H9 (cell line): ENCODE results near the gene ZNF485. TPM values are rescaled to one million over a fixed set of nuclear protein-coding genes. Genes with fewer than 3 reads are reported as not detected.

Experiments used
- DNase-seq: peaks from one replicate; pipeline ENCODE4 v3.0.0-alpha.2; 2017
- H2AFZ ChIP-seq: one replicate; pipeline ENCODE4 v1.6.1; 2013; ENCODE audit warnings: mild to moderate bottlenecking, low read length, control low read depth, moderate library complexity
- H2AK5ac ChIP-seq: 2 replicates; pipeline ENCODE4 v1.6.1; 2013; ENCODE audit warnings: low read length, control low read depth, mixed read lengths; ENCODE audit not compliant: insufficient read length
- H2BK120ac ChIP-seq: one replicate; pipeline ENCODE4 v1.6.1; 2013; ENCODE audit warnings: low read depth, mild to moderate bottlenecking, low read length, control low read depth, inconsistent platforms; ENCODE audit not compliant: poor library complexity, severe bottlenecking
- H2BK12ac ChIP-seq: 2 replicates; pipeline ENCODE4 v1.6.1; 2013; ENCODE audit warnings: low read length, control low read depth, mixed read lengths, low read depth; ENCODE audit not compliant: insufficient read length
- H2BK15ac ChIP-seq: 2 replicates; pipeline ENCODE4 v1.6.1; 2013; ENCODE audit warnings: low read depth, low read length, control low read depth
- H2BK20ac ChIP-seq: one replicate; pipeline ENCODE4 v1.6.1; 2013; ENCODE audit warnings: low read depth, mild to moderate bottlenecking, low read length, control low read depth, inconsistent platforms; ENCODE audit not compliant: poor library complexity, severe bottlenecking
- H2BK5ac ChIP-seq: 2 replicates; pipeline ENCODE4 v1.6.1; 2013; ENCODE audit warnings: low read length, control low read depth, mixed read lengths; ENCODE audit not compliant: insufficient read length
- H3K14ac ChIP-seq: 2 replicates; pipeline ENCODE4 v1.6.1; 2013; ENCODE audit warnings: low read length, control low read depth; ENCODE audit not compliant: insufficient read depth
- H3K18ac ChIP-seq: 2 replicates; pipeline ENCODE4 v1.6.1; 2013; ENCODE audit warnings: low read depth, mild to moderate bottlenecking, mixed read lengths, low read length, control low read depth; ENCODE audit not compliant: insufficient read length
- H3K23ac ChIP-seq: 2 replicates; pipeline ENCODE4 v1.6.1; 2013; ENCODE audit warnings: low read length, control low read depth, mixed read lengths, low read depth; ENCODE audit not compliant: insufficient read length
- H3K23me2 ChIP-seq: 2 replicates; pipeline ENCODE4 v1.6.1; 2013; ENCODE audit warnings: low read depth, mild to moderate bottlenecking, mixed read lengths, low read length, control low read depth; ENCODE audit not compliant: insufficient read length, poor library complexity, severe bottlenecking
- H3K27ac ChIP-seq: 2 replicates; pipeline ENCODE4 v1.5.1; 2013; ENCODE audit warnings: low read length, control low read depth, mixed read lengths, low read depth; ENCODE audit not compliant: insufficient read length
- H3K27me3 ChIP-seq: 2 replicates; pipeline ENCODE4 v1.6.1; 2013; ENCODE audit warnings: low read length, control low read depth, inconsistent platforms; ENCODE audit not compliant: insufficient read depth
- H3K4ac ChIP-seq: 2 replicates; pipeline ENCODE4 v1.6.1; 2013; ENCODE audit warnings: low read depth, mild to moderate bottlenecking, control low read depth, inconsistent platforms, low read length, moderate library complexity
- H3K4me1 ChIP-seq: 2 replicates; pipeline ENCODE4 v1.6.1; 2013; ENCODE audit warnings: low read length, control low read depth, inconsistent platforms; ENCODE audit not compliant: insufficient read depth
- H3K4me2 ChIP-seq: 2 replicates; pipeline ENCODE4 v1.6.1; 2013; ENCODE audit warnings: low read length, control low read depth, mixed read lengths; ENCODE audit not compliant: insufficient read length, insufficient read depth
- H3K56ac ChIP-seq: 2 replicates; pipeline ENCODE4 v1.6.1; 2013; ENCODE audit warnings: low read depth, mild to moderate bottlenecking, mixed read lengths, low read length, control low read depth; ENCODE audit not compliant: insufficient read length
- H3K79me1 ChIP-seq: 2 replicates; pipeline ENCODE4 v1.6.1; 2013; ENCODE audit warnings: low read depth, mild to moderate bottlenecking, moderate library complexity, low read length, control low read depth, inconsistent platforms; ENCODE audit not compliant: insufficient read depth, poor library complexity, severe bottlenecking
- H3K79me2 ChIP-seq: 2 replicates; pipeline ENCODE4 v1.6.1; 2013; ENCODE audit warnings: low read length, control low read depth, inconsistent platforms; ENCODE audit not compliant: insufficient read depth
- H3K9ac ChIP-seq: 2 replicates; pipeline ENCODE4 v1.6.1; 2013; ENCODE audit warnings: low read length, control low read depth, mixed read lengths; ENCODE audit not compliant: insufficient read length; ENCODE audit errors: extremely low read depth
- H3K9me3 ChIP-seq: one replicate; pipeline ENCODE4 v1.6.1; 2013; ENCODE audit warnings: low read depth, low read length, inconsistent platforms; ENCODE audit not compliant: control insufficient read depth
- H3T11ph ChIP-seq: one replicate; pipeline ENCODE4 v1.6.1; 2013; ENCODE audit warnings: mild to moderate bottlenecking, low read length, control low read depth, inconsistent platforms
- H4K20me1 ChIP-seq: one replicate; pipeline ENCODE4 v1.6.1; 2013; ENCODE audit not compliant: control insufficient read depth, insufficient read length, insufficient read depth
- H4K5ac ChIP-seq: 2 replicates; pipeline ENCODE4 v1.6.1; 2013; ENCODE audit warnings: low read depth, mild to moderate bottlenecking, mixed read lengths, low read length, control low read depth; ENCODE audit not compliant: insufficient read length
- H4K8ac ChIP-seq: replicated peaks from 2 replicates; pipeline ENCODE4 v1.6.1; 2013; ENCODE audit warnings: low read length, control low read depth, mixed read lengths, low read depth; ENCODE audit not compliant: insufficient read length
- H4K91ac ChIP-seq: 2 replicates; pipeline ENCODE4 v1.6.1; 2013; ENCODE audit warnings: low read depth, mild to moderate bottlenecking, moderate library complexity, mixed read lengths, low read length, control low read depth; ENCODE audit not compliant: insufficient read length
- H3K27ac Mint-ChIP-seq, 3 experiments: 2 replicates in 2 of 3; 3 replicates in 1 of 3; pipeline ENCODE4 v1.8.0; 2020 to 2021; ENCODE audit warnings: mixed read lengths in 3 of 3, mild to moderate bottlenecking in 1 of 3, moderate library complexity in 1 of 3
- H3K27me3 Mint-ChIP-seq: 2 replicates; pipeline ENCODE4 v1.8.0; 2021; ENCODE audit warnings: low read depth, mild to moderate bottlenecking, moderate library complexity, mixed read lengths
- H3K36me3 Mint-ChIP-seq, 3 experiments: 2 replicates in 2 of 3; 3 replicates in 1 of 3; pipeline ENCODE4 v1.8.0; 2020 to 2021; ENCODE audit warnings: low read depth in 3 of 3, mixed read lengths in 3 of 3; ENCODE audit not compliant: insufficient read depth in 1 of 3
- H3K4me1 Mint-ChIP-seq, 2 experiments: 2 replicates each; pipeline ENCODE4 v1.8.0; 2020; ENCODE audit warnings: mixed read lengths in 2 of 2
- H3K4me3 Mint-ChIP-seq, 2 experiments: 2 replicates in 1 of 2; 3 replicates in 1 of 2; pipeline ENCODE4 v1.8.0; 2020 to 2021; ENCODE audit warnings: mild to moderate bottlenecking in 2 of 2, mixed read lengths in 2 of 2, moderate library complexity in 1 of 2
- H3K9me3 Mint-ChIP-seq, 2 experiments: 2 replicates in 1 of 2; 3 replicates in 1 of 2; pipeline ENCODE4 v1.8.0; 2020; ENCODE audit warnings: mild to moderate bottlenecking in 2 of 2, mixed read lengths in 2 of 2, moderate library complexity in 1 of 2
- CTCF ChIP-seq: fragments of 200-600 bp; sonication (generic); conservative IDR thresholded peaks from 3 replicates; pipeline ENCODE4 v1.8.0; 2021; ENCODE audit warnings: antibody characterized with exemption, mild to moderate bottlenecking
- WGBS: extraction: QIAGEN DNeasy Blood & Tissue Kit; methylation state at CpG from one replicate; pipeline ENCODE4 v1.1.7; 2013; ENCODE audit warnings: missing lambda C conversion rate, low lambda C conversion rate, mixed read lengths; ENCODE audit not compliant: insufficient read length; ENCODE audit errors: extremely low coverage; 5-methylcytosine and 5-hydroxymethylcytosine counted together
- total RNA-seq: library from RNA; stranded (reverse); gene quantifications from 2 replicates; pipeline ENCODE4 v1.2.1, GENCODE V29; 2021

ZNF485 gene
- total RNA-seq, 1 experiment from 2014 or later = 8.9 TPM

- no peaks in the 10 kb centered on the region for H3K27me3 ChIP-seq
- H3K4me1 Mint-ChIP-seq = peaks cover 8% of the 10 kb centered on the region in 2 experiments
- no peak overlapping the region for H2BK15ac ChIP-seq
- no peak overlapping the region for H3K4ac ChIP-seq
- no peak overlapping the region for H4K8ac ChIP-seq
- no peak overlapping the region for H2BK12ac ChIP-seq
- H3K56ac ChIP-seq = no peak overlapping the region
- no CpG with 5 or more reads among the region's 8 CpGs for WGBS
- H3K9me3 ChIP-seq = peaks cover 43% of the 10 kb centered on the region
- H3K23me2 ChIP-seq = peaks cover 9% of the 10 kb centered on the region
- H2AK5ac ChIP-seq = no peak overlapping the region
- no peaks in the 10 kb centered on the region for H3K79me1 ChIP-seq
- no peak for TF ChIP-seq CTCF
- H3K18ac ChIP-seq = no peak overlapping the region
- peaks cover 52 to 60% (median 59%) of the 10 kb centered on the region in 3 experiments for H3K36me3 Mint-ChIP-seq
- peaks cover 21% of the 10 kb centered on the region for H3K27me3 Mint-ChIP-seq
- no peaks in the 10 kb centered on the region for H3K4me1 ChIP-seq
- no peaks in the 10 kb centered on the region for H4K20me1 ChIP-seq
- H3K9ac ChIP-seq = no peak overlapping the region
- H2AFZ ChIP-seq = no peak overlapping the region
- peaks cover 65 to 75% of the 10 kb centered on the region in 2 experiments for H3K9me3 Mint-ChIP-seq
- H3K79me2 ChIP-seq = no peaks in the 10 kb centered on the region
- no peak overlapping the region for H3T11ph ChIP-seq
- no peak overlapping the region for H4K91ac ChIP-seq
- no peak overlapping the region for H3K4me3 Mint-ChIP-seq
- H3K14ac ChIP-seq = no peak overlapping the region
- H3K27ac ChIP-seq = no peak overlapping the region
- DNase-seq = no peak
- no peak overlapping the region for H3K23ac ChIP-seq
- H2BK5ac ChIP-seq = no peak overlapping the region
- H3K27ac Mint-ChIP-seq = no peak overlapping the region
- H3K4me2 ChIP-seq = no peak overlapping the region
- no peak overlapping the region for H2BK120ac ChIP-seq
- no peak overlapping the region for H4K5ac ChIP-seq
- H2BK20ac ChIP-seq = no peak overlapping the region
These were observed 38.0 kb downstream of the ZNF485 start for GRCh38 chr10:43644252-43644651.
